ENCODE measurements around the gene TBL1XR1. TPM values are rescaled to one million over a fixed set of nuclear protein-coding genes. Genes with fewer than 3 reads are reported as not detected.

Gene TBL1XR1
- total RNA-seq, 4 donors from 2014 or later, result 66.0 to 79.8 (median 72.4) TPM

GRCh38 chr3:177069514-177070329, 127.6 kb downstream of the TBL1XR1 start:
- Histone ChIP-seq H3K4me3 (no peak overlapping the region), H3K9me3 (no peaks in the 10 kb centered on the region), H3K27me3 (no peaks in the 10 kb centered on the region), H3K4me1 (peaks cover 0 to 42% (median 9%) of the 10 kb centered on the region in 3 donors), H3K36me3 (peaks cover 0 to 5% (median 0%) of the 10 kb centered on the region in 3 donors), H3K27ac (no peak overlapping the region)
- WGBS, 2 donors, result 85 to 92% methylated on average over 6 of the region's 6 CpGs
- intact Hi-C loops (cut with DNase I), result no loop called here
- TF ChIP-seq POLR2A (IDR thresholded peaks at IDR 0.05), result no peak
- TF ChIP-seq CTCF (IDR thresholded peaks at IDR 0.05), result no peak
- DNase-seq, result no peak

GRCh38 chr3:177068967-177069366, 128.3 kb downstream of the TBL1XR1 start:
- peaks cover 0 to 5% (median 0%) of the 10 kb centered on the region in 3 donors for H3K36me3 ChIP-seq
- no peak for DNase-seq
- no peak overlapping the region for H3K4me3 ChIP-seq
- no peaks in the 10 kb centered on the region for H3K27me3 ChIP-seq
- no peaks in the 10 kb centered on the region for H3K9me3 ChIP-seq
- H3K27ac ChIP-seq, result no peak overlapping the region
- intact Hi-C loops (cut with DNase I), result no loop called here
- 82 to 83% methylated on average over 3 of the region's 3 CpGs for WGBS, 2 donors
- H3K4me1 ChIP-seq, result peaks cover 0 to 42% (median 9%) of the 10 kb centered on the region in 3 donors
- TF ChIP-seq POLR2A (IDR thresholded peaks at IDR 0.05), result no peak
- TF ChIP-seq CTCF (IDR thresholded peaks at IDR 0.05), result no peak

- WGBS, 2 donors, result 90 to 95% methylated on average over 2 of the region's 2 CpGs
- DNase-seq, result no peak
- H3K27ac ChIP-seq, result no peak overlapping the region
- TF ChIP-seq POLR2A (IDR thresholded peaks at IDR 0.05) (no peak), CTCF (IDR thresholded peaks at IDR 0.05) (no peak)
- H3K4me3 ChIP-seq, result no peak overlapping the region
- no peaks in the 10 kb centered on the region for H3K36me3 ChIP-seq
- H3K9me3 ChIP-seq, result no peaks in the 10 kb centered on the region
- H3K4me1 ChIP-seq, result peaks cover 0 to 48% (median 9%) of the 10 kb centered on the region in 3 donors
- no peaks in the 10 kb centered on the region for H3K27me3 ChIP-seq
- intact Hi-C loops (cut with DNase I), result no loop called here
Observed at GRCh38 chr3:177066068-177066467, 131.2 kb downstream of the TBL1XR1 start.

- Histone ChIP-seq H3K4me1 (peaks cover 0 to 46% (median 9%) of the 10 kb centered on the region in 3 donors), H3K4me3 (no peak overlapping the region), H3K9me3 (no peaks in the 10 kb centered on the region), H3K36me3 (no peaks in the 10 kb centered on the region), H3K27me3 (no peaks in the 10 kb centered on the region), H3K27ac (no peak overlapping the region)
- TF ChIP-seq POLR2A (IDR thresholded peaks at IDR 0.05), result no peak
- no peak for TF ChIP-seq CTCF (IDR thresholded peaks at IDR 0.05)
- DNase-seq, result no peak
- intact Hi-C loops (cut with DNase I), result no loop called here
- 72 to 81% methylated on average over 3 of the region's 3 CpGs for WGBS, 2 donors
Observed at GRCh38 chr3:177065285-177066033, 131.8 kb downstream of the TBL1XR1 start.
